Measurements from ENCODE around the gene ENGASE. TPM values are rescaled to one million over a fixed set of nuclear protein-coding genes. Genes with fewer than 3 reads are reported as not detected.

The ENGASE gene
- total and polyA plus RNA-seq, 2 donors from 2014 or later = 14.3 to 49.3 TPM

DNA sequence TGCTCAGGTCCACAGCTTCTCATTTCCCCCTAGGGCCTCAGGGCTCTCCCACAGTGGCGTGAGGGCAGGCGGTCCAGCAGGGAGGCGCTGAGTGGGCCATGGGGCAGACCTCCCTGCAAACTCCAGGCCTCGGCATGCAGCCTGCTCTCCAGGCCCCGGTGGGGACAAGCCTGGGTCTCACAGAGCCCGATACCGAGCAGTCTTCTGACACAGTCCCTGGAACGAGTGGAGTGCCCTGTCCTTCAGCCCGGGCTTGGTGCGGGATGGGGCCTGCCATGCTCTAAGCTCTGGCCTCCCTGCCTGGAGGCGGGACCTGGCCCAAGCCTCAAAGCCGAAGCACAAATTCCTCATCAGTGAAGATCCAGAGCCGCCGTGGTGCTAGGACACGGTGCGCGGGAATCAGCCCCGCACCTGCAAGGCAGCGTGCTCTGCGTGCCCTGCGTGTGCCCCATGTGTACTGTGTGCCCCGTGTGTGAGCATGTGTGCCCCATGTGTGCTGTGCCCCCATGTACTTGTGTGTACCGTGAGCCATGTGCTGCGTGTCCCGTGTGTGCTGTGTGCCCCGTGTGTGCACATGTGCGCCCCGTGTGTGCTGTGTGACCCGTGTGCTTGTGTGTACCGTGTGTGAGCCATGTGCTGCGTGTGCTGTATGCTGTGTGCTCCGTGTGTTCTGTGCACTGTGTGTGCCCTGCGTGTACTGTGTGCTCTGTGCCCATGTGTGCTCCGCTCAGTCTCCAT is 56.1 kb downstream of the ENGASE start:
- Histone ChIP-seq H3K9ac (ENCODE audit: low read length in 3 of 3) (no peak overlapping the region), H3K27ac (ENCODE audit: low read depth in 2 of 2, low read length in 2 of 2) (no peak overlapping the region), H3K27me3 (ENCODE audit: control insufficient read depth, insufficient read depth, low read length) (no peaks in the 10 kb centered on the region), H3K36me3 (ENCODE audit: control insufficient read depth in 2 of 3, insufficient read depth in 3 of 3, low read length in 3 of 3) (no peaks in the 10 kb centered on the region), H3K4me1 (ENCODE audit: control insufficient read depth in 2 of 3, insufficient read depth in 2 of 3, low read depth in 1 of 3, low read length in 3 of 3) (no peaks in the 10 kb centered on the region), H3K9me3 (ENCODE audit: control insufficient read depth in 2 of 3, insufficient read depth in 1 of 3, low read length in 3 of 3) (no peaks in the 10 kb centered on the region), H3K4me3 (ENCODE audit: low read length in 3 of 3) (no peak overlapping the region)
- TF ChIP-seq, protein P1, sequence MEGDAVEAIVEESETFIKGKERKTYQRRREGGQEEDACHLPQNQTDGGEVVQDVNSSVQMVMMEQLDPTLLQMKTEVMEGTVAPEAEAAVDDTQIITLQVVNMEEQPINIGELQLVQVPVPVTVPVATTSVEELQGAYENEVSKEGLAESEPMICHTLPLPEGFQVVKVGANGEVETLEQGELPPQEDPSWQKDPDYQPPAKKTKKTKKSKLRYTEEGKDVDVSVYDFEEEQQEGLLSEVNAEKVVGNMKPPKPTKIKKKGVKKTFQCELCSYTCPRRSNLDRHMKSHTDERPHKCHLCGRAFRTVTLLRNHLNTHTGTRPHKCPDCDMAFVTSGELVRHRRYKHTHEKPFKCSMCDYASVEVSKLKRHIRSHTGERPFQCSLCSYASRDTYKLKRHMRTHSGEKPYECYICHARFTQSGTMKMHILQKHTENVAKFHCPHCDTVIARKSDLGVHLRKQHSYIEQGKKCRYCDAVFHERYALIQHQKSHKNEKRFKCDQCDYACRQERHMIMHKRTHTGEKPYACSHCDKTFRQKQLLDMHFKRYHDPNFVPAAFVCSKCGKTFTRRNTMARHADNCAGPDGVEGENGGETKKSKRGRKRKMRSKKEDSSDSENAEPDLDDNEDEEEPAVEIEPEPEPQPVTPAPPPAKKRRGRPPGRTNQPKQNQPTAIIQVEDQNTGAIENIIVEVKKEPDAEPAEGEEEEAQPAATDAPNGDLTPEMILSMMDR (IDR thresholded peaks at IDR 0.05; ENCODE audit: borderline replicate concordance, extremely low read depth, insufficient read depth) = no peak
- FAIRE-seq = no peak
- DNase-seq = no peak
- intact Hi-C loops (cut with DNase I) = no loop called here

DNA sequence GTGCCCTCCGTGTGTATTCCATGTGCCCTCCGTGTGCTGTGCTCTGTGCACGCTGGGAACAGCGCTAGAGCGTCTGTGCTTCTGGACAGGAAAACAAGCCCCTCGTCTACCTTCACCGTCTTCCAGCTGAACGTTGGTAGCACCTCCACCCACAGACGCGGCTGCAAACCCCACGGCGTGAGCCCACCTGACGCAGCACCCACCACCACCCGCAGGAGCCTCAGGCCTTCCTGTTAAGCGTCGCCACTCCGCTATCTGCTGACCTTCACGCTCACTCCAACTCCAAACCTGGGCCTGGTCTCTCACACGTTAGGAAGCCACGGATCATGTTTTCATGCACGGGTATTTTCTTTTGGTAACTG is 56.6 kb downstream of the ENGASE start:
- no peak for FAIRE-seq
- Histone ChIP-seq H3K9me3 (ENCODE audit: control insufficient read depth in 2 of 3, insufficient read depth in 1 of 3, low read length in 3 of 3) (no peaks in the 10 kb centered on the region), H3K27me3 (ENCODE audit: control insufficient read depth, insufficient read depth, low read length) (no peaks in the 10 kb centered on the region), H3K4me3 (ENCODE audit: low read length in 3 of 3) (no peak overlapping the region), H3K36me3 (ENCODE audit: control insufficient read depth in 2 of 3, insufficient read depth in 3 of 3, low read length in 3 of 3) (no peaks in the 10 kb centered on the region), H3K9ac (ENCODE audit: low read length in 3 of 3) (no peak overlapping the region), H3K27ac (ENCODE audit: low read depth in 2 of 2, low read length in 2 of 2) (no peak overlapping the region), H3K4me1 (ENCODE audit: control insufficient read depth in 2 of 3, insufficient read depth in 2 of 3, low read depth in 1 of 3, low read length in 3 of 3) (no peaks in the 10 kb centered on the region)
- intact Hi-C loops (cut with DNase I) = no loop called here
- TF ChIP-seq, protein P1 (IDR thresholded peaks at IDR 0.05; ENCODE audit: borderline replicate concordance, extremely low read depth, insufficient read depth) = no peak
- DNase-seq = no peak

- no peak overlapping the region for H3K9ac ChIP-seq (ENCODE audit: low read length in 3 of 3)
These were observed 57.1 kb downstream of the ENGASE start for GRCh38 chr17:79131701-79132100.

More at GRCh38 chr17:79131701-79132100, 57.1 kb downstream of the ENGASE start:
- FAIRE-seq (no peak), DNase-seq (no peak)
- H3K4me3 ChIP-seq (ENCODE audit: low read length in 3 of 3) = no peak overlapping the region
- H3K36me3 ChIP-seq (ENCODE audit: control insufficient read depth in 2 of 3, insufficient read depth in 3 of 3, low read length in 3 of 3) = no peaks in the 10 kb centered on the region
- intact Hi-C loops (cut with DNase I) = no loop called here
- no peaks in the 10 kb centered on the region for H3K9me3 ChIP-seq (ENCODE audit: control insufficient read depth in 2 of 3, insufficient read depth in 1 of 3, low read length in 3 of 3)
- H3K4me1 ChIP-seq (ENCODE audit: control insufficient read depth in 2 of 3, insufficient read depth in 2 of 3, low read depth in 1 of 3, low read length in 3 of 3) = no peaks in the 10 kb centered on the region
- no peak overlapping the region for H3K27ac ChIP-seq (ENCODE audit: low read depth in 2 of 2, low read length in 2 of 2)
- TF ChIP-seq, protein P1 (IDR thresholded peaks at IDR 0.05; ENCODE audit: borderline replicate concordance, extremely low read depth, insufficient read depth) = no peak
- H3K27me3 ChIP-seq (ENCODE audit: control insufficient read depth, insufficient read depth, low read length) = no peaks in the 10 kb centered on the region

Data from kidney (tissue), 14 donors.